A549 (cell line): ENCODE results near the gene SMYD4.

Experiments
- CTCF ChIP-seq: fragments of >200 bp; sonication (Bioruptor Twin); formaldehyde crosslinking; IDR thresholded peaks from 3 replicates; pipeline ENCODE4 v1.5.1; 2016
- E2F6 ChIP-seq: IDR thresholded peaks from 2 replicates; pipeline ENCODE4 v1.6.1; 2012; ENCODE audit warnings: low read depth, borderline replicate concordance
- EP300 ChIP-seq, 2 experiments: fragments of >200 bp; sonication (Bioruptor Twin); formaldehyde crosslinking; IDR thresholded peaks; 2 replicates in 1 of 2; 3 replicates in 1 of 2; pipeline ENCODE4 v1.6.1; 2016 to 2017
- HOXB13 ChIP-seq: fragments of 250-450 bp; sonication (Bioruptor Pico); IDR thresholded peaks from 2 replicates; pipeline ENCODE4 v1.5.0; 2020; ENCODE audit warnings: low read depth, mild to moderate bottlenecking, moderate library complexity
- KDM1A ChIP-seq: fragments of 200-600 bp; sonication (generic); IDR thresholded peaks from 2 replicates; pipeline ENCODE4 v1.6.1; 2016; ENCODE audit warnings: low read depth, mild to moderate bottlenecking
- NR3C1 ChIP-seq: fragments of >200 bp; sonication (Bioruptor Twin); formaldehyde crosslinking; IDR thresholded peaks from 3 replicates; pipeline ENCODE4 v1.6.1; 2017
- POLR2A ChIP-seq: IDR thresholded peaks from 2 replicates; pipeline ENCODE4 v1.6.1; 2012; ENCODE audit warnings: mild to moderate bottlenecking, low read length
- RAD21 ChIP-seq, 2 experiments: fragments of >200 bp in 1 of 2; sonication (Bioruptor Twin) in 1 of 2; formaldehyde crosslinking in 1 of 2; IDR thresholded peaks in 1 of 2; conservative IDR thresholded peaks in 1 of 2; 2 replicates in 1 of 2; 3 replicates in 1 of 2; pipeline ENCODE4 v1.6.1; 2012 to 2018; ENCODE audit warnings: inconsistent platforms in 1 of 2
- SMC3 ChIP-seq: fragments of >200 bp; sonication (Bioruptor Twin); formaldehyde crosslinking; IDR thresholded peaks from 3 replicates; pipeline ENCODE4 v1.6.1; 2018; ENCODE audit warnings: inconsistent platforms

GRCh38 chr17:1870592-1870991, 40.9 kb upstream of the SMYD4 start:
- TF ChIP-seq EP300 (IDR thresholded peaks at IDR 0.05) (no peak), HOXB13 (CRISPR knock-in tag) (no peak), KDM1A (no peak), SMC3 (no peak), CTCF (no peak), E2F6 (no peak), RAD21 (conservative IDR thresholded peaks at IDR 0.05 in 1 of 2, IDR thresholded peaks at IDR 0.05 in 1 of 2) (no peak), NR3C1 (no peak), POLR2A (no peak)
